PFSK-1 (cell line): Measurements from ENCODE around the gene CDH24.

Experiments
- FOXP2 ChIP-seq: optimal IDR thresholded peaks from 2 replicates; pipeline ENCODE3; 2011; ENCODE audit warnings: borderline replicate concordance, control low read depth, inconsistent platforms; ENCODE audit not compliant: insufficient read depth; ENCODE audit errors: extremely low read length, extremely low read depth
- POLR2AphosphoS5 ChIP-seq: IDR thresholded peaks from 2 replicates; pipeline ENCODE4 v1.6.1; 2012; ENCODE audit warnings: low read depth, mild to moderate bottlenecking, control low read depth, low read length, moderate library complexity
- REST ChIP-seq, 2 experiments: IDR thresholded peaks; 2 replicates each; pipeline versions ENCODE4 v1.6.1 to v1.8.0; 2011 to 2012; ENCODE audit warnings: low read depth in 2 of 2, low read length in 2 of 2, control low read depth in 1 of 2, inconsistent platforms in 1 of 2, mild to moderate bottlenecking in 1 of 2, moderate library complexity in 1 of 2; ENCODE audit not compliant: insufficient read depth in 1 of 2
- SIN3A ChIP-seq: IDR thresholded peaks from 2 replicates; pipeline ENCODE4 v1.6.1; 2012; ENCODE audit warnings: mild to moderate bottlenecking, low read length, moderate library complexity, borderline replicate concordance; ENCODE audit not compliant: insufficient read depth
- TAF1 ChIP-seq: IDR thresholded peaks from 2 replicates; pipeline ENCODE4 v1.6.1; 2012; ENCODE audit warnings: low read length, control low read depth, borderline replicate concordance; ENCODE audit not compliant: insufficient read depth

Gene CDH24

GRCh38 chr14:23028799-23029198, 28.5 kb downstream of the CDH24 start:
- TF ChIP-seq FOXP2 (no peak), SIN3A (no peak), TAF1 (no peak), REST (IDR thresholded peaks at IDR 0.05; ENCODE audit: insufficient read depth in 1 of 2, low read depth in 2 of 2, low read length in 2 of 2) (no peak), POLR2AphosphoS5 (no peak)

- no peak for TF ChIP-seq FOXP2
- no peak for TF ChIP-seq TAF1
- TF ChIP-seq REST (IDR thresholded peaks at IDR 0.05; ENCODE audit: insufficient read depth in 1 of 2, low read depth in 2 of 2, low read length in 2 of 2), result no peak
- no peak for TF ChIP-seq POLR2AphosphoS5
- no peak for TF ChIP-seq SIN3A
Measured at GRCh38 chr14:23025151-23025814, 32.0 kb downstream of the CDH24 start.

- TF ChIP-seq SIN3A (no peak), POLR2AphosphoS5 (no peak), FOXP2 (no peak), REST (IDR thresholded peaks at IDR 0.05; ENCODE audit: insufficient read depth in 1 of 2, low read depth in 2 of 2, low read length in 2 of 2) (no peak), TAF1 (no peak)
Measured at GRCh38 chr14:23024612-23025075, 32.7 kb downstream of the CDH24 start.

GRCh38 chr14:23023795-23024152, 33.5 kb downstream of the CDH24 start:
- TF ChIP-seq FOXP2, result no peak
- no peak for TF ChIP-seq POLR2AphosphoS5
- no peak for TF ChIP-seq SIN3A
- no peak for TF ChIP-seq REST (IDR thresholded peaks at IDR 0.05; ENCODE audit: insufficient read depth in 1 of 2, low read depth in 2 of 2, low read length in 2 of 2)
- no peak for TF ChIP-seq TAF1
